GM21737 (cell line): ENCODE results near the gene GAB2.
"Not testable (repeated sequence)": the region's sequence is repeated elsewhere in the genome, so short reads cannot be mapped to it uniquely, and the experiment has no call there.

Experiments used
- ATAC-seq: cut with Tn5 transposase; IDR thresholded peaks from one replicate; pipeline ENCODE4 v1.9.1; 2021; ENCODE audit warnings: mild to moderate bottlenecking, moderate library complexity; ENCODE audit not compliant: unreplicated experiment

GAB2 gene

GRCh38 chr11:78314762-78315161, 102.9 kb downstream of the GAB2 start:
- ATAC-seq, result no peak

- ATAC-seq, result no peak
Measured at GRCh38 chr11:78313898-78314297, 103.7 kb downstream of the GAB2 start.

GRCh38 chr11:78313181-78313795, 104.3 kb downstream of the GAB2 start:
- no peak for ATAC-seq

- ATAC-seq, result no peak
Measured at GRCh38 chr11:78312712-78313111, 104.9 kb downstream of the GAB2 start.

- no peak for ATAC-seq
Measured at GRCh38 chr11:78311702-78312371, 105.8 kb downstream of the GAB2 start.

- peak; percentile 87 for ATAC-seq
Measured at GRCh38 chr11:78310500-78310909, 107.1 kb downstream of the GAB2 start.

GRCh38 chr11:78304201-78304600, 113.4 kb downstream of the GAB2 start:
- ATAC-seq, result no peak

GRCh38 chr11:78300108-78300839, 117.3 kb downstream of the GAB2 start:
- no peak for ATAC-seq

- no peak for ATAC-seq
Measured at GRCh38 chr11:78299000-78299710, 118.5 kb downstream of the GAB2 start.

GRCh38 chr11:78298291-78298771, 119.3 kb downstream of the GAB2 start:
- no peak for ATAC-seq

- ATAC-seq, result no peak
Measured at GRCh38 chr11:78295991-78296930, 121.4 kb downstream of the GAB2 start.

GRCh38 chr11:78295347-78295746, 122.3 kb downstream of the GAB2 start:
- no peak for ATAC-seq

- ATAC-seq, result not testable (repeated sequence)
Measured at GRCh38 chr11:78294100-78294499, 123.5 kb downstream of the GAB2 start.

- ATAC-seq, result no peak
Measured at GRCh38 chr11:78293536-78293935, 124.1 kb downstream of the GAB2 start.

GRCh38 chr11:78292109-78292803, 125.4 kb downstream of the GAB2 start:
- no peak for ATAC-seq

- no peak for ATAC-seq
Measured at GRCh38 chr11:78291503-78292108, 126.0 kb downstream of the GAB2 start.

GRCh38 chr11:78290293-78291176, 127.1 kb downstream of the GAB2 start:
- no peak for ATAC-seq
